Measurements from ENCODE around the gene ENTPD2.

- TF ChIP-seq POLR2A (IDR thresholded peaks at IDR 0.05) (no peak), CTCF (IDR thresholded peaks at IDR 0.05) (no peak), POLR2AphosphoS5 (IDR thresholded peaks at IDR 0.05) (no peak)
Measured at GRCh38 chr9:137039611-137040366, 14.1 kb downstream of the ENTPD2 start.

Data from upper lobe of left lung (tissue), 4 donors.